Smooth muscle cell (in vitro differentiated cells): ENCODE data around the gene ZNF586. TPM values are rescaled to one million over a fixed set of nuclear protein-coding genes. Genes with fewer than 3 reads are reported as not detected.
"Not testable (repeated sequence)": the region's sequence is repeated elsewhere in the genome, so short reads cannot be mapped to it uniquely, and the experiment has no call there.

Source experiments
- DNase-seq: peaks from one replicate; lab custom pipeline; 2025; ENCODE audit not compliant: unreplicated experiment; lab: John Stamatoyannopoulos, UW
- H2AFZ ChIP-seq: fragments of 200-600 bp; sonication (generic); 2 replicates; pipeline ENCODE4 v1.6.0; 2016; ENCODE audit warnings: antibody characterized with exemption, low read depth, mild to moderate bottlenecking
- H3F3A ChIP-seq: fragments of 200-600 bp; sonication (generic); 2 replicates; pipeline ENCODE4 v1.6.0; 2017; ENCODE audit warnings: antibody characterized with exemption, low read depth
- H3K27ac ChIP-seq: fragments of 200-600 bp; sonication (generic); 2 replicates; pipeline ENCODE4 v1.5.1; 2016; ENCODE audit warnings: low read depth, mild to moderate bottlenecking
- H3K27me3 ChIP-seq: fragments of 200-600 bp; sonication (generic); 2 replicates; pipeline ENCODE4 v1.6.1; 2016; ENCODE audit warnings: low read depth, mild to moderate bottlenecking
- H3K36me3 ChIP-seq: fragments of 200-600 bp; sonication (generic); 2 replicates; pipeline ENCODE4 v1.5.1; 2016; ENCODE audit warnings: low read depth
- H3K4me1 ChIP-seq: fragments of 200-600 bp; sonication (generic); 2 replicates; pipeline ENCODE4 v1.5.1; 2016; ENCODE audit warnings: low read depth
- H3K4me2 ChIP-seq: fragments of 200-600 bp; sonication (generic); 2 replicates; pipeline ENCODE4 v1.6.0; 2016; ENCODE audit warnings: mild to moderate bottlenecking
- H3K4me3 ChIP-seq: fragments of 200-600 bp; sonication (generic); 2 replicates; pipeline ENCODE4 v1.5.1; 2016; ENCODE audit warnings: mild to moderate bottlenecking
- H3K79me2 ChIP-seq: fragments of 200-600 bp; sonication (generic); 2 replicates; pipeline ENCODE4 v1.6.0; 2016; ENCODE audit warnings: low read depth, mild to moderate bottlenecking
- H3K9ac ChIP-seq: fragments of 200-600 bp; sonication (generic); 2 replicates; pipeline ENCODE4 v1.6.0; 2016; ENCODE audit warnings: low read depth
- H3K9me3 ChIP-seq: fragments of 200-600 bp; sonication (generic); replicated peaks from 2 replicates; pipeline ENCODE4 v1.5.1; 2016; ENCODE audit warnings: low read depth
- H4K20me1 ChIP-seq: fragments of 200-600 bp; sonication (generic); 2 replicates; pipeline ENCODE4 v1.6.0; 2016; ENCODE audit warnings: low read depth
- CTCF ChIP-seq: fragments of 200-600 bp; sonication (generic); IDR thresholded peaks from 2 replicates; pipeline ENCODE4 v1.5.1; 2017; ENCODE audit warnings: borderline replicate concordance, mild to moderate bottlenecking, antibody characterized with exemption; ENCODE audit not compliant: insufficient read depth, poor library complexity, severe bottlenecking
- WGBS: methylation state at CpG from one replicate; pipeline ENCODE4 v1.1.7; 2016; ENCODE audit warnings: low lambda C conversion rate; 5-methylcytosine and 5-hydroxymethylcytosine counted together
- polyA plus RNA-seq: library from polyadenylated mRNA; unstranded; fragments of >200 nt; fragmentation: Nextera tagmentation; extraction: Ambion mirVana; gene quantifications from 2 replicates; pipeline ENCODE4 v1.2.1, GENCODE V29; 2016
- total RNA-seq: library from RNA; depleted of rRNA; stranded (reverse); fragments of >200 nt; gene quantifications from 2 replicates; pipeline ENCODE4 v1.2.3, GENCODE V29; 2014

ZNF586 gene
- total and polyA plus RNA-seq, 2 experiments from 2014 or later = 3.2 to 8.2 TPM

GRCh38 chr19:57818378-57818777, 48.9 kb downstream of the ZNF586 start:
- Histone ChIP-seq H3K4me3 (no peak overlapping the region), H3K27ac (peak overlapping the region; percentile 87), H3K27me3 (no peaks in the 10 kb centered on the region), H3K79me2 (peaks cover 52% of the 10 kb centered on the region), H3F3A (no peaks in the 10 kb centered on the region), H3K4me2 (no peak overlapping the region), H3K9me3 (no peaks in the 10 kb centered on the region), H4K20me1 (peaks cover 27% of the 10 kb centered on the region), H3K4me1 (peaks cover 12% of the 10 kb centered on the region), H3K9ac (no peak overlapping the region), H3K36me3 (no peaks in the 10 kb centered on the region), H2AFZ (no peak overlapping the region)
- no peak for DNase-seq
- 75% methylated on average over 7 of the region's 7 CpGs for WGBS
- no peak for TF ChIP-seq CTCF

DNA sequence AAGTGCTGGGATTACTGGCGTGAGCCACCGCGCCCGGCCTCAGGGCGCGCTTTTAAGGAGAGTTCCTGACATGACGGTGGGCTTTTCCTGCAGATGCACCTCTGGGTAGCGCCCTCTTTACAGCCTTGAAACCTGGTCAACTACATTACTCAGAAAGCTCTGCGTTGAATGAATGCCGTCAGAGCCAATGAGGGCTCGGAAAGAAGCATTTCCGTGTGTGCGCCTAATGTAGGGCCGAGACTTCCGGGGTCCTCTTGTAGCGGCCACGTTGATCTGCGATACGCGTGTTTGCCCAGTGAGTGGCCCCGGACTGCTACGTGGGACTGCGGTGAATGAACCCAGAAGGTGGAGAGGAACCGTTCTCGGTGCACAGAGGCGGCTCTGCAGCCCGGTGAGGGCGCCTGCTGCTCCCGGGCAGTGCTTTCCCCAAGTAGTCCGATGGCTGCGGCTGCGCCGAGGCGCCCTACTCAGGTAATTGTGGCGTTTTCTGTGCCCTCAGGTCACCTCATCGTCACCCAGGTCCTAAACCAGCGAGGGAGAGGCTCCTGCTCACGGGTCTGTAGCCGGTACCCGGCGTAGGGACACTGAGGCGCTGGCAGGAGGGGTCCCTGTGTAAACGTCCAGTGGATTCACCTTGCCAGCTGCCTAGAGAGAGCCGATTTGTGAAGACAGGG, 50.1 kb downstream of the ZNF586 start:
- Histone ChIP-seq H3K79me2 (peaks cover 55% of the 10 kb centered on the region), H3K9me3 (no peaks in the 10 kb centered on the region), H3F3A (no peaks in the 10 kb centered on the region), H2AFZ (peak overlapping the region; percentile 66), H3K9ac (peak overlapping the region; percentile 95), H3K36me3 (no peaks in the 10 kb centered on the region), H3K27me3 (no peaks in the 10 kb centered on the region), H4K20me1 (peaks cover 40% of the 10 kb centered on the region), H3K4me1 (peaks cover 12% of the 10 kb centered on the region), H3K4me2 (peak overlapping the region; percentile 86), H3K27ac (peak overlapping the region; percentile 87), H3K4me3 (peak overlapping the region; percentile 91)
- peak; percentile 28 for DNase-seq
- no peak for TF ChIP-seq CTCF
- WGBS = 2% methylated on average over 44 of the region's 44 CpGs

GRCh38 chr19:57820599-57820998, 51.1 kb downstream of the ZNF586 start:
- Histone ChIP-seq H3K9ac (peak overlapping the region; percentile 95), H3K79me2 (peaks cover 65% of the 10 kb centered on the region), H3K4me1 (peaks cover 12% of the 10 kb centered on the region), H2AFZ (no peak overlapping the region), H3K4me3 (peak overlapping the region; percentile 91), H3K36me3 (no peaks in the 10 kb centered on the region), H3F3A (no peaks in the 10 kb centered on the region), H3K27me3 (no peaks in the 10 kb centered on the region), H4K20me1 (peaks cover 50% of the 10 kb centered on the region), H3K27ac (peak overlapping the region; percentile 87), H3K9me3 (no peaks in the 10 kb centered on the region), H3K4me2 (peak overlapping the region; percentile 86)
- no peak for TF ChIP-seq CTCF
- no peak for DNase-seq
- WGBS = 83% methylated on average over 6 of the region's 6 CpGs

- H3K4me2 ChIP-seq = peak overlapping the region; percentile 86
- not testable (repeated sequence) for H3K9ac ChIP-seq, H3K27me3 ChIP-seq, H2AFZ ChIP-seq, H3K9me3 ChIP-seq, H3K27ac ChIP-seq, DNase-seq, H3K36me3 ChIP-seq, H3F3A ChIP-seq
- H4K20me1 ChIP-seq = peaks cover 55% of the 10 kb centered on the region
- H3K79me2 ChIP-seq = peaks cover 70% of the 10 kb centered on the region
- WGBS = 69% methylated on average over 3 of the region's 3 CpGs
- H3K4me3 ChIP-seq = peak overlapping the region; percentile 91
- H3K4me1 ChIP-seq = peaks cover 12% of the 10 kb centered on the region
These were observed 51.6 kb downstream of the ZNF586 start for GRCh38 chr19:57821095-57821494.

- H3K27me3 ChIP-seq, H3K9me3 ChIP-seq, H3K9ac ChIP-seq, H3K4me3 ChIP-seq, H3F3A ChIP-seq, H3K36me3 ChIP-seq, H2AFZ ChIP-seq, H3K27ac ChIP-seq, H3K4me2 ChIP-seq, DNase-seq: not testable (repeated sequence)
- Histone ChIP-seq H3K4me1 (peaks cover 12% of the 10 kb centered on the region), H3K79me2 (peaks cover 74% of the 10 kb centered on the region), H4K20me1 (peaks cover 59% of the 10 kb centered on the region)
- WGBS = 100% methylated on average over 1 of the region's 3 CpGs
These were observed 52.0 kb downstream of the ZNF586 start for GRCh38 chr19:57821501-57821900.

DNA sequence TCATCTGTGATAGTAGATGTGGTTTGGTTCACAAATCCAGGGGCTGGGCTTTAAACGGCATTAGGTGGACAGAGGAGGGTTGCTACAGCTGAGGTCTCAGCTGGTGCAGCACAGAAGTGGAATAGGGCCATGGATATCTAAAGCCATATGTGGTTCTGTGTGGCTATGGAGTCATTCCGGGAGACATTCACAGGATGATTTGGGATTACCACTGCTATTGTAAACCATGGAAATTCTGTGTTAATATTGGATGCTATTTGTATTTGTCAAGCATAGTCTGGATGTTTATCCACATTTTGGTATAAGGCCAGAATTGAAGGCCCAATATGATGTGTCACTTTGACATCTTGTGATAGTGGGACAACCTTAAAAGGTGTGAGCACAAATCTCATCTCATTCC, 53.7 kb downstream of the ZNF586 start:
- peaks cover 68% of the 10 kb centered on the region for H4K20me1 ChIP-seq
- 48% methylated on average over 2 of the region's 2 CpGs for WGBS
- not testable (repeated sequence) for DNase-seq, H3F3A ChIP-seq, H3K36me3 ChIP-seq, H3K27me3 ChIP-seq, H3K4me3 ChIP-seq, H2AFZ ChIP-seq, H3K9me3 ChIP-seq, H3K9ac ChIP-seq
- H3K4me2 ChIP-seq = peak overlapping the region; percentile 43
- peaks cover 82% of the 10 kb centered on the region for H3K79me2 ChIP-seq
- peak overlapping the region; percentile 49 for H3K27ac ChIP-seq
- peaks cover 12% of the 10 kb centered on the region for H3K4me1 ChIP-seq
